AG04450 (cell line): ENCODE data around the gene MYLK3. TPM values are rescaled to one million over a fixed set of nuclear protein-coding genes. Genes with fewer than 3 reads are reported as not detected.

Experiments used
- CTCF ChIA-PET: fragments of 300-600, 350-600 bp; formaldehyde crosslinking; extraction: SDS; loops from one replicate; lab custom pipeline; 2022; ENCODE audit warnings: antibody characterized with exemption, inconsistent platforms; lab: Charles Lee
- POLR2A ChIA-PET: fragments of 350-600 bp; formaldehyde crosslinking; extraction: SDS; loops from one replicate; lab custom pipeline; 2021; ENCODE audit warnings: antibody characterized with exemption, inconsistent platforms; lab: Yijun Ruan, JAX
- DNase-seq: peaks from one replicate; pipeline ENCODE4 v3.0.0-alpha.2; 2011; ENCODE audit warnings: low read depth, low spot score
- H3K27ac ChIP-seq: one replicate; pipeline ENCODE4 v1.5.1; 2012; ENCODE audit warnings: low read depth, low read length, control low read depth
- H3K27me3 ChIP-seq: one replicate; pipeline ENCODE4 v1.6.0; 2012; ENCODE audit warnings: low read length; ENCODE audit not compliant: control insufficient read depth, insufficient read depth
- H3K4me3 ChIP-seq: 2 replicates; pipeline ENCODE4 v1.5.1; 2011; ENCODE audit warnings: mild to moderate bottlenecking, low read depth, low read length, control low read depth
- H3K9me3 ChIP-seq: 2 replicates; pipeline ENCODE4 v1.5.1; 2012; ENCODE audit warnings: low read length; ENCODE audit not compliant: control insufficient read depth, insufficient read depth
- CTCF ChIP-seq: IDR thresholded peaks from 2 replicates; pipeline ENCODE4 v1.5.1; 2011; ENCODE audit warnings: low read depth, low read length, control low read depth, inconsistent platforms
- polyA plus RNA-seq: library from polyadenylated mRNA; depleted of rRNA; stranded (reverse); fragments of >200 nt; gene quantifications from 2 replicates; pipeline ENCODE4 v1.2.3, GENCODE V29; 2011

The MYLK3 gene
- polyA plus RNA-seq, 1 experiment = 0.11 TPM

- H3K27ac ChIP-seq = no peak overlapping the region
- POLR2A ChIA-PET = interaction anchor here (0.7 kb wide), 1 partner anchor 11 kb away, joined by 3 read pairs; the partner anchor contains the start of gene ORC6
- H3K9me3 ChIP-seq = no peaks in the 10 kb centered on the region
- CTCF ChIA-PET = interaction anchor here (1.0 kb wide), 1 partner anchor 101 kb away, joined by 5 read pairs; no protein-coding TSS in a partner anchor
- H3K4me3 ChIP-seq = no peak overlapping the region
- DNase-seq = no peak
- H3K27me3 ChIP-seq = no peaks in the 10 kb centered on the region
- TF ChIP-seq CTCF = no peak
Observed at GRCh38 chr16:46700048-46700447, 48.1 kb downstream of the MYLK3 start.

- Histone ChIP-seq H3K9me3 (no peaks in the 10 kb centered on the region), H3K27me3 (no peaks in the 10 kb centered on the region), H3K4me3 (no peak overlapping the region), H3K27ac (no peak overlapping the region)
- DNase-seq = no peak
- ChIA-PET CTCF (interaction anchor here (1.0 to 1.7 kb wide), 3 partner anchors 24 to 110 kb away, joined by 5 to 8 read pairs (median 6); no protein-coding TSS in a partner anchor), POLR2A (interaction anchor here (0.6 kb wide), 2 partner anchors 87 to 139 kb away, joined by 7 to 10 read pairs; no protein-coding TSS in a partner anchor)
- TF ChIP-seq CTCF = no peak
Observed at GRCh38 chr16:46696957-46697356, 51.2 kb downstream of the MYLK3 start.

- Histone ChIP-seq H3K27ac (no peak overlapping the region), H3K9me3 (no peaks in the 10 kb centered on the region), H3K27me3 (no peaks in the 10 kb centered on the region), H3K4me3 (no peak overlapping the region)
- TF ChIP-seq CTCF = no peak
- CTCF ChIA-PET = interaction anchor here (0.6 to 1.6 kb wide), 3 partner anchors 9 to 158 kb away, joined by 3 to 6 read pairs (median 3); no protein-coding TSS in a partner anchor
- DNase-seq = no peak
- POLR2A ChIA-PET = no interaction called here
Observed at GRCh38 chr16:46695937-46696336, 52.2 kb downstream of the MYLK3 start.

- CTCF ChIA-PET = interaction anchor here (1.3 kb wide), 1 partner anchor 64 kb away, joined by 5 read pairs; no protein-coding TSS in a partner anchor
- Histone ChIP-seq H3K27me3 (no peaks in the 10 kb centered on the region), H3K4me3 (no peak overlapping the region), H3K9me3 (peaks cover under 1% of the 10 kb centered on the region; the same call in 1 of the 2 replicates), H3K27ac (no peak overlapping the region)
- POLR2A ChIA-PET = no interaction called here
- TF ChIP-seq CTCF = no peak
- no peak for DNase-seq
Observed at GRCh38 chr16:46693598-46693997, 54.5 kb downstream of the MYLK3 start.

GRCh38 chr16:46691726-46692125 lies 56.4 kb downstream of the MYLK3 start:
- ChIA-PET CTCF (interaction anchor here (0.6 to 4.3 kb wide), 5 partner anchors 11 to 452 kb away, joined by 3 to 29 read pairs (median 5); partner anchors contain the start of gene NETO2), POLR2A (interaction anchor here (1.1 kb wide), 1 partner anchor 98 kb away, joined by 3 read pairs; no protein-coding TSS in a partner anchor)
- Histone ChIP-seq H3K9me3 (peaks cover 3% of the 10 kb centered on the region; the same call in 1 of the 2 replicates), H3K27me3 (no peaks in the 10 kb centered on the region), H3K27ac (no peak overlapping the region), H3K4me3 (no peak overlapping the region)
- DNase-seq = no peak
- TF ChIP-seq CTCF = no peak
